ENCODE measurements around the gene LPCAT4. TPM values are rescaled to one million over a fixed set of nuclear protein-coding genes. Genes with fewer than 3 reads are reported as not detected.

Gene LPCAT4
- total and polyA plus RNA-seq, 9 of the 15 experiments (the other 6 are each of a cell fraction or from before 2014, with no cell fraction given): 7.3 to 34.3 (median 14.4) TPM

- Histone ChIP-seq H3K9me1 (ENCODE audit: control insufficient read depth, insufficient read depth, low read length) (no peaks in the 10 kb centered on the region), H3K79me2 (ENCODE audit: control insufficient read depth, insufficient read depth, low read length) (no peaks in the 10 kb centered on the region), H4K20me1 (replicated peaks; ENCODE audit: control insufficient read depth, insufficient read depth, low read length) (no peaks in the 10 kb centered on the region), H3K4me3 (no peak overlapping the region), H3K4me1 (replicated peaks in 1 of 2; ENCODE audit: control insufficient read depth in 2 of 2, insufficient read depth in 2 of 2, low read length in 2 of 2) (peaks cover 0 to 2% of the 10 kb centered on the region in 2 experiments; a peak in 1 of 5 replicates), H3K27ac (ENCODE audit: extremely low read depth, low read depth, low read length) (no peak overlapping the region), H2AFZ (ENCODE audit: low read depth, low read length) (no peak overlapping the region), H3K9me3 (replicated peaks; ENCODE audit: control insufficient read depth, insufficient read depth, low read depth, low read length) (no peaks in the 10 kb centered on the region), H3K36me3 (ENCODE audit: control insufficient read depth, insufficient read depth, low read length) (peaks cover 43% of the 10 kb centered on the region; the same call in 2 of the 3 replicates), H3K4me2 (ENCODE audit: insufficient read depth, low read length) (no peak overlapping the region), H3K27me3 (ENCODE audit: control insufficient read depth in 2 of 2, insufficient read depth in 2 of 2, low read length in 2 of 2) (peaks cover 0 to 1% of the 10 kb centered on the region in 2 experiments; a peak in 1 of 5 replicates), H3K9ac (ENCODE audit: insufficient read depth in 1 of 2, low read depth in 2 of 2, low read length in 2 of 2) (no peak overlapping the region)
- ChIA-PET POLR2A (interaction anchor here (1.0 to 2.7 kb wide), 3 partner anchors 21 to 126 kb away, joined by 3 to 9 read pairs (median 4); partner anchors contain the start of gene SLC12A6), CTCF (ENCODE audit: low intra/inter-chr PET ratio) (no interaction called here)
- intact Hi-C loops (cut with micrococcal nuclease) (no loop called here), in situ Hi-C loops (cut with MboI) (no loop called here)
- TSS peak; percentile 16 for BruUV-seq (replicated peaks)
- WGBS (ENCODE audit: insufficient coverage, low coverage, missing lambda C conversion rate): 76% methylated on average over 3 of the region's 3 CpGs
- FAIRE-seq: no peak
- TF ChIP-seq NONO (IDR thresholded peaks at IDR 0.05; ENCODE audit: low read depth in 2 of 2, low read length in 1 of 2) (no peak), NCOA4 (IDR thresholded peaks at IDR 0.05; ENCODE audit: partially characterized antibody) (no peak), ARHGAP35 (IDR thresholded peaks at IDR 0.05; ENCODE audit: partially characterized antibody) (no peak), LCOR (CRISPR knock-in tag; IDR thresholded peaks at IDR 0.05) (no peak), ZNF124 (CRISPR knock-in tag; IDR thresholded peaks at IDR 0.05) (no peak), ATF4 (CRISPR knock-in tag; IDR thresholded peaks at IDR 0.05) (no peak), PURB (CRISPR knock-in tag; IDR thresholded peaks at IDR 0.05; ENCODE audit: low read depth) (no peak), TARDBP (IDR thresholded peaks at IDR 0.05) (no peak), RNF2 (IDR thresholded peaks at IDR 0.05) (no peak), MEF2A (IDR thresholded peaks at IDR 0.05; ENCODE audit: control insufficient read depth, low read depth, low read length) (no peak), HDAC3 (IDR thresholded peaks at IDR 0.05; ENCODE audit: borderline replicate concordance, partially characterized antibody) (no peak), FOXM1 (IDR thresholded peaks at IDR 0.05; ENCODE audit: low read depth) (no peak), FOXM1 (CRISPR knock-in tag; IDR thresholded peaks at IDR 0.05; ENCODE audit: low read depth) (no peak), ZNF12 (CRISPR knock-in tag; IDR thresholded peaks at IDR 0.05) (no peak), BRD4 (IDR thresholded peaks at IDR 0.05) (no peak)
- ATAC-seq: no peak
- DNase-seq (ENCODE audit: extremely low read depth in 1 of 4, low spot score in 3 of 4): no peak
Observed at GRCh38 chr15:34359416-34359815, 7.6 kb downstream of the LPCAT4 start.

Data from K562 (cell line).